ENCODE data around the gene TMEM121.

TMEM121 gene

DNA sequence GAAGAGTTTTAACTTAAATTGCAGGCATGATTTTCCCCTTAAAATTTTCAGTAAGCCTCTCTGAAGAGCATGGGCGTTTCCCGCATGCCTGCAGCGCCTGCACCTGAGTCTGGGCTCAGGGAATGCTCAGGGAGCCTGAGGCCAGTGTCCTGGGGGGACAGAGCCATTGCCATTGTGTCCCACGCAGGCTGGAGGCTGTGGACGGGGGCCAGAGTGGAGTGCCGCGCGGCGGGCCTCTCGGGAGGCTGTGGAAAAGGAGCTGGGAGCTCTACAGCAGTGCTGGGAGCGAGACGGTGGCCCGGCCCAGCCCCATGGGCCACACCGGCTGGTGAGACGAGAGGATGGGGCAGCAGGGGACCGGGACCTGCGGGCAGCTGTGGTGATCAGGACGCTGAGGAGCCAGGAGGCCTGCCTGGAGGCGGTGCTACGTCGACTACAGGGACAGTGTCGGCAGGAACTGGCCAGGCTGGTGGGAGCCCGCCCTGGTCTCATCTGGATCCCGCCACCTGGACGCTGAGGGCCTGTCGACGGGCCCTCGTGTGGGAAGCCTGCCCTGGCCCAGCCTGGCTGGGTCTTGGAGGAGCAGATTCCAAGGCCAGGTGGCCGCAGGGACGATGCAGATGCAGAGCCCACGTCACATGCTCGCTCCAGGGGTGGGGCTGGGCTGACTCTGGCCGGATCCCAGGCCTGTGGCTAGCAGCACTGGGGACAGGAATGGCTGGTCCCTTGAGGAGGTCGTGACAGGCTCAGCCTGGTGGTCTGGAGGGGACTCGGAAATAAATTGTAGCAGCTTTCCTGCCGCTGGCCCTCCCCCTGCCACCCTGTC, 27.7 kb upstream of the TMEM121 start:
- no peak for DNase-seq (ENCODE audit: low spot score)

- no peak for DNase-seq (ENCODE audit: low spot score)
Observed at GRCh38 chr14:105499256-105500035, 26.9 kb upstream of the TMEM121 start.

DNA sequence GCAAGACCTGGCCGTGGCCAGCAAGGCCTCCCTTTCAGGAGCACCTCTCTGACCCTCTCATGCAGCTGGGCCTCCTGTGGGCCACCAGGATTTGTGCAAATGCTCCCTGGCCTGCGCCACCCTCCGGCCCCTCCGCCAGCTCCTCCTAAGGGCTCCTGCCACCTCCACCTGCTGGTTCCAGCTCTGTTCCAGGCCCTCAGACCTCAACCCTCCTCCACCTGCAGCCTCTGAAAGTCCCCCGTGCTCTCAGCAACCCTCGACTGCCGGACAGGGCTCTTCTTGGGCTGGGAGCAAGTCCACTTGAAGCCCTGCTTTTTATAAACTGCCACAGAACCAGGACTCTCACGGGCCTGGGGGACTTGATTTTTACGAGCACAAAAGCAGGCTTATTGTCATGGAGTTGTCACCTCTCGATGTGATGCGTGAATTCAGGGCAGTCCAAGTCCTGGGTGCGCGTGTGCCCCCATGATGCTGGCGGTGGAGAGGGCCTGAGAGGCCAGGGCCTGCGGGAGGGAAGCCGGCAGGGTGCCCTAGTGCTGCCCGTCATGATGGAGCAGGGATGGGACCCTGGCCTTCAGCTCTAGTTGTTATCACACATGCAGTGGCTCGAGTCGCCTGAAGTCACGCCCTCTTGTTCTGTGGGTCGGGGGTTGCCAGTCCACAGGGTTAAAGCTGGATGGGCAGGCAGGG, 26.2 kb upstream of the TMEM121 start:
- DNase-seq (ENCODE audit: low spot score), result no peak

- no peak for DNase-seq (ENCODE audit: low spot score)
Observed at GRCh38 chr14:105500726-105501101, 25.7 kb upstream of the TMEM121 start.

DNA sequence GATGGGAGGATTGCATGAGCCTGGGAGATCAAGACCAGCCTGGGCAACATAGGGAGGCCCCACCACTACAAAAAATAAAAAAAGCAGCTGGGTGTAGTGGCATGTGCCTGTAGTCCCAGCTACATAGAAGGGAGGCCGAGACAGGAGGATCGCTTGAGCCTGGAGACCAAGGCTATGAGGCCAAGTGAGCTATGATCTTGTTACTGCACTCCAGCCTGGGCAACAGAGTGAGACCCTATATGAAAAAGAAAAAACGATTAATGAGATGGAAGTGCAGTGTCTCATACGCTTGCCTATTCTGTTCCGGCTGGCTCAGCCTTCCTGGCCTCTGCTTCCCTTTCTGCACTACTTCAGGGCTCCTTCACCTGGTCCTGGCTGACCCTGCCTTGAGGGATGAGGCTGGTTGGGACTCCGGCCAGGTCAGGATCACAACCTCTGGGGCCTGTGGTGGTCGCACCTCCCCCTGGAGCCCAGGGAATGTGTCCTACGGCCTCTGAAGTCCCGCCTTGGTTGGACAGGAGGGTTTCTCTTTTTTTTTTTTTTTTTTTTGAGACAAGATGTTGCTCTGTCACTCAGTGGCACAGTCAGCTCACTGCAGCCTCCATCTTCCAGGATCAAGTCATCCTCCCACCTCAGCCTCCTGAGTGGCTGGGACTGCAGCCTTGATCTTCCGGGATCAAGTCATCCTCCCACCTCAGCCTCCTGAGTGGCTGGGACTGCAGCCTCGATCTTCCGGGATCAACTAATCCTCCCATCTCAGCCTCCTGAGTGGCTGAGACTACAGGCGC, 24.7 kb upstream of the TMEM121 start:
- DNase-seq (ENCODE audit: low spot score), result no peak

GRCh38 chr14:105502446-105503295, 23.7 kb upstream of the TMEM121 start:
- DNase-seq (ENCODE audit: low spot score), result no peak

- no peak for DNase-seq (ENCODE audit: low spot score)
Observed at GRCh38 chr14:105503296-105503640, 23.1 kb upstream of the TMEM121 start.

- DNase-seq (ENCODE audit: low spot score), result no peak
Observed at GRCh38 chr14:105503935-105504692, 22.3 kb upstream of the TMEM121 start.

DNA sequence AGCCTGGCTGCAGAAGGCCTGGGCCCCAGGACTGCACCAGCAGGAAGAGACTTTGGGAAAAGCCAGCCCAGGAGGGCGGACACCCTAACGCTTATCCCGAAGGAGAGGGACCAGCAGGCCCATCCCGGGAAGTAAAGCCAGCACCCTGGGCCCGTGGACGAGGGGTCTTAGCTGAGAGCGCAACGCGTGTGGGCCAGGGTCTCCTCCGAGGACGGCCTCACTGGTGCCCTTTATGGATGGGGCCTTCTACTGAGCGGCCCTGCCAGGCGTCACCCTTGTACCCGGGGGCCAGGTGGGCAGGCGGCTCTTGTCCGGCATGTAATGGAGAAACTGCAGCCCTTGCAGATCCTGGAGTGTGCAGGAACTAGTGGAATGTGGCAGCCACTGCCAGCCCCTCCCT, 21.3 kb upstream of the TMEM121 start:
- DNase-seq (ENCODE audit: low spot score), result no peak

GRCh38 chr14:105507247-105507646, 19.1 kb upstream of the TMEM121 start:
- no peak for DNase-seq (ENCODE audit: low spot score)

DNA sequence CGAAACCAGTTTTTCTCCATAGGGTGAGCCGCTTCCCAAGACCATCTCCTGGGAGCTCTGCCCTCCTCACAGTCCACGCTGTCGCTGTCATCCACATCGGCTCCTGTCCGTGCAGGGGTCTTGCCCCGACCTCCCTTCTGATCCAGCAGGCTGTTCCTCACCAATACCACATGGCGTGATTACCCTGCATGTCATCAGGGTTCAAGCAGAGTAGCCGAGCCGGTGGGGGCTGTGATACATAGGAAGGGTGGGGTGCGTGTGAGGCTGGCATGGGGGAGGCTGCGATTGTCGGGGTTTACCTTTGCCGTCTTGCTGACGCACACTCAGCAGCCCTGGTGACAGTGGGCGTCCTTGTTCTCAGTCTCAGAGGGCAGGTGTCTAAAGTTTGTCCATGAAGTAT, 18.3 kb upstream of the TMEM121 start:
- no peak for DNase-seq (ENCODE audit: low spot score)

DNA sequence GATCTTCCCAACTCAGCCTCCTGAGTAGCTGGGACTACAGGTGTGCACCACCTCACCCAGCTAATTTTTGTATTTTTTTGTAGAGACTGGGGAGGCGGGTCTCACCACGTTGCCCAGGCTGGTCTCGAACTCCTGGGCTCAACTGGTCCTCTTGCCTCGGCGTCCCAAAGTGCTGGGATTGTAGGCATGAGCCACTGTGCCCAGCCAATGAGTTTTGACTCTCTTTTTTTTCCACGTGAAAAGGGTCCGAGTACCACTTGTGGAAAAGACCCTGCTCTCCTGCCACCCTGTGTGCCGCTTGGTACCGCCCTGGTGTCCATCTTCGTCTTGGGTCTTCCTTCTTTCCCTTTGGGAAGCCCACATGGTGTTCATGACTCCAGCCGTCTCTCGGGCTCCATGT, 17.8 kb upstream of the TMEM121 start:
- DNase-seq (ENCODE audit: low spot score), result no peak

- DNase-seq (ENCODE audit: low spot score), result no peak
Observed at GRCh38 chr14:105517096-105517495, 9.3 kb upstream of the TMEM121 start.

DNA sequence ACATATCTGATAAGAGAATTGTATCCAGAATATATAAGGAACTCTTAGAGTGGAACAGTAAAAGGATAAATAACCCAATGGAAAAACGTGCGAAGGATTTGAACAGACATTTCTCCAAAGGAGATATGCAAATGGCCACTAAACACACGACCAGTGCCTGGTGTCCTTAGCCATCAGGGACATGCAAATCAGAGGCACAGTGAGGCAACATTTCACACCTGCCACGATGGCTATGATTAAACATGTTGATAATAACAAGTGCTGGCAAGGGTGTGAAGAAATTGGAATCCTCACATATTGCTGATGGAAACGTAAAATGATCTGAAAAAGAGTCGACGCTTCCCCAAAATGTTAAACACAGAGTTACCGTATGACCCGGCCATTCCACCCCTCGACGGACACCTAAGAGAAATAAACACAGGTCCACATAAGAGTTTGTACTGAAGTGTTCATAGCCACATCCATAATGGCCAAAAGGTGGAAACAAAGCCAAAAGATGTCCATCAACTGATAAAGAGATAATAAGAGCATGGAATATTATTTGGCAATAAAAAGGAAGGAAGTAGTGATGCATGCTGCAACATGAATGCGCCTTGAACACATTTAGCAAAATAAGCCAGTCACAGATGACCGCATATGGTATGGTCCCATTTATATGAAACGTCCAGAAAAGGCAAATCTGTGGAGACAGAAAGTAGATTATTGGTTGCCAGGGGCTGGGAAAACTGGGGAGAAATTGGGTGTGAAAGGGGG, 6.3 kb upstream of the TMEM121 start:
- DNase-seq (ENCODE audit: low spot score), result peak; percentile 36

- DNase-seq (ENCODE audit: low spot score), result no peak
Observed at GRCh38 chr14:105525326-105525725, 1.1 kb upstream of the TMEM121 start.

DNA sequence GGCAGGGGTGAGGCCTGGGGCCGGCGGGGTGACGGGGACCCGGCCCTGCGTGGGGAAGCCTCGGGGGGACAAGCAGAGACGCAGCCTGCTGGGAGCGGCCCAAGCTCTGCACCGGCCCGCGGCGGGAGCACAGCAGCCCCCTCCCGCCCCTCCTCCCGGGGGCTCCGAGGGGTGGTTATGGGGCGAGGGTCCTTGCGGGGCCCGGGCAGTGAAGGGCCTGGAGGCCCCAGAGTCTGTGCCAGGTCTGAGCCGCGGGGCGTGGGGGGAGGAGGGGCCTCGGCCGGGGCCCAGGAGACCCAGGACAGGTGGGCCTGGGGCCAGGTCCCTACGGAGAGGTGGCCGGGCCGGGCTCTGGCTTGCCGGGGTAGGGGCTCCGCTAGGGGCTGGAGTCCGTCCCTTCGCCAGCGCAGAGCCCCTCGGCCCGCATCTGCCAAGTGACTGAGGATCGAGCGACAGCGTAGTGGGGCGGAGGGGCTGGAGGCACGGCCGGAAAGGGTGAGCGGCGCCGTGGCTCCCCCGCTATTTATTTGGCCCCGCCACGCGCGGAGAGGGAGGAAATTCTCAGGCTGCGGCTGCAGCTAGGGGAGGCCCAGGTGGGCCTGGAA, 495 bp downstream of the TMEM121 start:
- no peak for DNase-seq (ENCODE audit: low spot score)

DNA sequence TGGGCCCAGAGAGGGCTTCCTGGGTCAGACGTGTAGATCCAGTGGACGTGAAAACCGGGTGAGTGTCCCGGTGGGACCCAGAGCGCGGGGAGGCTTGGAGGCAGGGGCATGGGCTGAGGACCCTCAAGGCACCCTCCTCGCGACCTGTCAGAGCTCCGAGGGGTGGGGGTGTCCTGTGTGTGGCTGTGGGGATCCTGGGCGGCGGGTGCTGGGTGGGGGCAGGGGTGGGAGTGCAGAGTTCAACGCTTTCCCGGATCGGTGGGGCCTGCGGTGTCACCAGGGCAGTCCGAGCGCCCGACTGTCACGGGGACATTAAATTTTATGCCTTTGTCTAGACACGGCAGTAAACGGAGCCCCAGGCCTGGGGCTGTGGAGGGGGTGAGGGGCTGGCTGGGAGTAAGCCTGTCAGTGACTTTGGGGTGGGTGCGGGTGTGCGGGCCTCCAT, 1.0 kb downstream of the TMEM121 start:
- no peak for DNase-seq (ENCODE audit: low spot score)

DNA sequence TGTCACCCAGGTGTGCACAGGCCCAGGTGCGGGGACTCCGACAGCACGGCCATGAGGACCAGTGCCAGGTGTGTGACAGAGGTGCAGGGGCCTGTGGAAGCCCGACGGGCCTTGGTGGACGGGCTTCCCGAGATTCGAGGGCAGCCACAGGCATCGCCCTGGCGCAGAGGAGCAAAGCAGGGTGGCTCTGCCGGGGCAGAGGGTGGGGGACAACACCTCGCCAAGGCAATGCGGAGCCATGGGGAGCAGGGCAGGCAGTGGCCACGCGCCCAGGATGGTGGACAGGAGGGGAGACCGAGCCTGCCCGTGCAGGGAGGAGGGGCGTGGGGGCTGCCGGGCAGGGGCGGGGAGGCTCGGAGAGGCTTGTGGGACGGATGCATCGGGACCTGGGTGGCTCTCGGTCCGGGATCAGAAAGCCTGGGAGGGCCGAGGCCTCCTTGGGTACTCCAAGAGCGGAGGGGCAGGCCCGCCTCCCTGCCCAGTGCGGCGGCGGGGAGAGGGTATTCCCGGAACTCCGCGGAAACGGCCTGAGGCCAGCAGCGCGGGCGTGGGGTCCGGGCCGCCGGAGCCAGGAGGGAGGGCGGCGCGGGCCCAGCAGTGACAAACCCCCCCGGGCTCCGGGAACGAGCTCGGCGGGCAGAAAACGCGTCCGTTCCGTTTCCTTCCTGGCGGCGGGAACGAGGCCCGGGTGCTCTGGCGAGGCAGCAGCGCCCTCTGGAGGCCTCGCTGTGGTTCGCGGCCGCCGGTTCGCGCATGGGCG, 1.6 kb downstream of the TMEM121 start:
- DNase-seq (ENCODE audit: low spot score), result peak; percentile 72

Data from NAMALWA (cell line).